COLO829 (cell line): ENCODE measurements around the gene CCDC38.

Experiments used
- DNase-seq: peaks from one replicate; pipeline ENCODE4 v3.0.0; 2012; ENCODE audit warnings: low spot score

CCDC38 gene

DNA sequence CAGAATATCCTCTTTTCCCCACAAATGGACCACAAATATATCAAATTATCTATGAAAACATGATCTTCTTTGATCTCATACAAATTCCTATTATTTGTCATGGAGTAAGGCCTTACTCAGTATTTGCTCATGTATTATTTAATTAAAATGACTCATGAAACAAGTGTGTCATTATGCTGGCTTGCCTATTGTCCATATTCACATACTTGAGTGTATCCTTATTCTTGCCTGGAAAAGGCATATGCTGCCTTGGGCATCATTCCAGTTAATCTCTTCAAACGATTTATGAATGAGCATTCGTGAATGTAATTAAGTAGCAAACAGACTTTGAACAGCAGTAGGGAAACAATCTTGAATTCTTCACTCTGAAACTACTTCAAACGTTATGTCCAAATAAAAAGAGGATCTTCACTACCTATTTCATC lies 106.2 kb downstream of the CCDC38 start:
- DNase-seq: peak; percentile 61

DNA sequence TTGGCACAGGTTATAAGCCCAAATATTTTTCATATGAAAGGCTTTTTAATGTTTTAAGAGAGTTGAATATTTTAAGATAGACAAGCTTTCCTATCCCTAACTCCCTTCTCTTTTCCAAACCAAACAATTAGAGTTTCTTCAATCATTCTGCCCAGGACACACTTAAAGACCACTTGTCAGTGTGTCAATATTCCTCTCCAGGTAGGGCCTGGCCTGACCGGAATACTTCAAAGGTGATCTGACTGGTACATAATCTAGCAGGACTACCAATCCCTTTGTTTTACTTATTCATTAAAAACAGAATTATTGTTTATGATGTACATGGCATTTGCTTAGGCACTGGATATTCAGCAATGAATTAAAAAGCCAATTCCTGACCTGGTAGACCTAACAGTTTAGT lies 107.8 kb downstream of the CCDC38 start:
- DNase-seq: no peak

DNA sequence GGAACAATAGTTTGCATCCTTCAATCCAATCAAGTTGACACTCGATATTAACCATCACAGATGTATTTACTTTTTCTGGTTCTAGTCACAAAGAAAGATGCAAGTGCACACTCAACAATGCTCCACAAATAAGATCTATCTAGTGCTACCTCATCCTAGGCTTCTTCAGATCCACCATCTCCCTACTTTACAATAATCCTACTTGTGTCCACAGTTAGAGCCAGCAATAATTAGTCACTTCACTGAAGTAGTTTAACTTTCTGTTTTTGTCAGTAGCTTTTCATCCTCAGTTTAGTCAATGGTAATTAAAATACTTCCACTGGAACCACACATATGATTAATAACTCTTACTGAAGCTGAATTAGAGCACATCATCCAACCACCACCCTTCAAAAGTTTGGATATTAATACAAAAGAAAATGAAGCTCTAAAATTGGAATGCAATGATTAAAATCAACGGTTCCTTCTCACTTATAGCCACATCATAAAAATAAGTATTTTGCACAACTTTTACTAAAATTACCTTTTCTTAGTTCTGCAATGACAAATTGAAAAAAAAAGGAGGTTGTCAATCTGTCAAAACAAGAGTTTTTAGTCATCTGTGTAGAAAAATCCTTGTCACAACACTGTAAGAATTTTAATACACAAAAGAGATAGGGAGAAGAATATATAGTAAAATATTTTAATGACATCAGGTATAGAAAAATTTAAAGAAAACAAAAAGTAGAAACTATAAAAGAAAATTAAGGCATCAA lies 111.9 kb downstream of the CCDC38 start:
- DNase-seq: no peak

DNA sequence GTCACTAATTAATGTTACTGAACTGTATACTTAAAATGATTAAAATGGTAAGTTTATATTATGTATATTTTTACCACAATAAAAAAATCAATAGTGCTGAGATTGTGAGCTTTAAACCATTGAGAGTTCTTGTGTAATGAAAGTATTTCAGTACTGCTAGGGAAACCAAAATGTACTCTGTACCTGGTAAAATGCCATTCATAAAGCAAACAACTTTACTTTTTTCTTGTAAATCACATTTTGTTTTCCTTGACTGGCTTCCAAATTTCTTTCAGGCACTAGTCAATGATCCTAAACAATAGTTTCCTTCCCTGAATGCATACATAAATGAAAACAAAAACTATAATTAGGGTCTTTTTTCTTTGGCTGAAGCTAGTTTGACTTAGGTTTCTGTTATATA lies 113.0 kb downstream of the CCDC38 start:
- DNase-seq: no peak

DNA sequence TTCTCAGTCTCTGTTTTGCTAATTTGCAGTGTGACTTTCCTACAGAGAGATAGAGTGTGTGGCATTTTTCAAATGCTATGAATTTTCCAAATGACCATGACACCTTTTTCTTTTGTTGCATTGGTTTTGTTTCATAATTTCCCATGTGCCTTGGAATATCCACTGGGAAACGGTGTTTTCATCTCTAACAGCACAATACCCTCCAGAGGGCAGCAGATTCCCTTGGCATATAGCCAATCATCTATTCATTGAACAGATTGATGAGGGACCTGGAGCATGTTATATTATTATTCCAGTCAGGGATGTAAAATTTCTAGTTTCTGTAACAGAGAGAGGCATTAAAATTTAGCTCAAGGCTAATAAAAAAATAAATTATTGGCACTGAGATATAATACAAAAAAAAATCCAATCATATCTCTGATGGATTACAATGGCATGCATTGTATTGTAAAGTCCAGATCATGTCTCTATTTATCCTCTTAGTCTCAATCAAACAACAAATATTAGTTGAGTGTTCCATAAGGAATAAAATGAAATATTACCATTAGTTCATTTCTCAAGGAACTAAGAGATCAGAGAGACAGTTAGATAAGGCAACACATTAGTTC lies 122.2 kb downstream of the CCDC38 start:
- peak; percentile 64 for DNase-seq
